Left ventricle myocardium inferior (tissue), 1 donor: ENCODE data around the gene KRT26. TPM values are rescaled to one million over a fixed set of nuclear protein-coding genes. Genes with fewer than 3 reads are reported as not detected.
"Not testable (repeated sequence)": the region's sequence is repeated elsewhere in the genome, so short reads cannot be mapped to it uniquely, and the experiment has no call there.

Experiments used
- DNase-seq: peaks from one replicate; pipeline ENCODE4 v3.0.0-alpha.2; 2020
- H3K27ac ChIP-seq: fragments of 200-600 bp; replicated peaks from 2 replicates; pipeline ENCODE4 v1.8.0; 2021
- H3K27me3 ChIP-seq: fragments of 200-600 bp; 2 replicates; pipeline ENCODE4 v1.8.0; 2021; ENCODE audit warnings: low read depth
- H3K36me3 ChIP-seq: fragments of 200-600 bp; 2 replicates; pipeline ENCODE4 v1.8.0; 2021
- H3K4me1 ChIP-seq: fragments of 200-600 bp; 2 replicates; pipeline ENCODE4 v1.8.0; 2021
- H3K4me3 ChIP-seq: fragments of 200-600 bp; 2 replicates; pipeline ENCODE4 v1.8.0; 2021; ENCODE audit warnings: mild to moderate bottlenecking, moderate library complexity
- H3K9me3 ChIP-seq: fragments of 200-600 bp; replicated peaks from 2 replicates; pipeline ENCODE4 v1.8.0; 2021
- CTCF ChIP-seq: fragments of 200-600 bp; IDR thresholded peaks from 2 replicates; pipeline ENCODE4 v1.8.0; 2021; ENCODE audit warnings: antibody characterized with exemption, mild to moderate bottlenecking, borderline replicate concordance
- intact Hi-C: fragments of 100-400 bp; cut with micrococcal nuclease; formaldehyde crosslinking; loops from one replicate; pipeline ENCODE4 v1.11.0; 2022
- total RNA-seq: library from RNA; stranded (reverse); fragmentation: NEBNext Ultra II Directional; extraction: Animal tissue kit (Norgen Biotek cat#: 25700); gene quantifications from one replicate; pipeline ENCODE4 v1.2.1, GENCODE V29; 2021
- donor health status: DM: no; HTN: yes; CAD: no; lungs with severe emphysema.

The KRT26 gene
- total RNA-seq, 1 donor from 2014 or later = not detected

- intact Hi-C loops = no loop called here
- no peak overlapping the region for H3K27ac ChIP-seq
- DNase-seq = no peak
- H3K9me3 ChIP-seq = peaks cover 4% of the 10 kb centered on the region
- peaks cover 50% of the 10 kb centered on the region for H3K27me3 ChIP-seq
- H3K36me3 ChIP-seq = no peaks in the 10 kb centered on the region
- no peak overlapping the region for H3K4me3 ChIP-seq
- TF ChIP-seq CTCF = no peak
- H3K4me1 ChIP-seq = no peaks in the 10 kb centered on the region
Measured at GRCh38 chr17:40751065-40751464, 20.9 kb downstream of the KRT26 start.

- H3K27ac ChIP-seq = no peak overlapping the region
- H3K9me3 ChIP-seq = peaks cover 4% of the 10 kb centered on the region
- no peaks in the 10 kb centered on the region for H3K4me1 ChIP-seq
- no peak overlapping the region for H3K4me3 ChIP-seq
- no peaks in the 10 kb centered on the region for H3K36me3 ChIP-seq
- no peak for DNase-seq
- H3K27me3 ChIP-seq = peaks cover 55% of the 10 kb centered on the region
- no peak for TF ChIP-seq CTCF
- intact Hi-C loops = no loop called here
Measured at GRCh38 chr17:40750391-40750790, 21.6 kb downstream of the KRT26 start.

- intact Hi-C loops, H3K9me3 ChIP-seq, H3K27ac ChIP-seq, DNase-seq, H3K4me3 ChIP-seq, H3K36me3 ChIP-seq, H3K4me1 ChIP-seq: not testable (repeated sequence)
- H3K27me3 ChIP-seq = peaks cover 62% of the 10 kb centered on the region
Measured at GRCh38 chr17:40748666-40749065, 23.3 kb downstream of the KRT26 start.

- H3K4me1 ChIP-seq = no peaks in the 10 kb centered on the region
- no peak overlapping the region for H3K4me3 ChIP-seq
- H3K27me3 ChIP-seq = peaks cover 42% of the 10 kb centered on the region
- peaks cover 21% of the 10 kb centered on the region for H3K9me3 ChIP-seq
- DNase-seq = no peak
- no peaks in the 10 kb centered on the region for H3K36me3 ChIP-seq
- no peak overlapping the region for H3K27ac ChIP-seq
- no peak for TF ChIP-seq CTCF
- intact Hi-C loops = no loop called here
Measured at GRCh38 chr17:40738553-40738952, 33.4 kb downstream of the KRT26 start.

GRCh38 chr17:40735016-40735415, 37.0 kb downstream of the KRT26 start:
- H3K4me3 ChIP-seq = no peak overlapping the region
- TF ChIP-seq CTCF = no peak
- no peak for DNase-seq
- peaks cover 41% of the 10 kb centered on the region for H3K27me3 ChIP-seq
- intact Hi-C loops = no loop called here
- H3K27ac ChIP-seq = no peak overlapping the region
- no peaks in the 10 kb centered on the region for H3K36me3 ChIP-seq
- H3K4me1 ChIP-seq = no peaks in the 10 kb centered on the region
- no peaks in the 10 kb centered on the region for H3K9me3 ChIP-seq

- DNase-seq = no peak
- no peaks in the 10 kb centered on the region for H3K9me3 ChIP-seq
- intact Hi-C loops = no loop called here
- no peaks in the 10 kb centered on the region for H3K4me1 ChIP-seq
- no peaks in the 10 kb centered on the region for H3K36me3 ChIP-seq
- peaks cover 42% of the 10 kb centered on the region for H3K27me3 ChIP-seq
- no peak overlapping the region for H3K4me3 ChIP-seq
- no peak overlapping the region for H3K27ac ChIP-seq
- TF ChIP-seq CTCF = no peak
Measured at GRCh38 chr17:40734018-40734417, 38.0 kb downstream of the KRT26 start.
